GM20000 (cell line): ENCODE measurements around the gene MYB.

Experiments
- DNase-seq: peaks from one replicate; pipeline ENCODE4 v3.0.0; 2012; ENCODE audit warnings: low spot score
- TF ChIP-seq, protein P1 (sequence below): IDR thresholded peaks from 2 replicates; pipeline ENCODE4 v1.5.1; 2012; ENCODE audit warnings: mild to moderate bottlenecking, control low read depth; ENCODE audit errors: extremely low read depth, missing control alignments

Gene MYB

DNA sequence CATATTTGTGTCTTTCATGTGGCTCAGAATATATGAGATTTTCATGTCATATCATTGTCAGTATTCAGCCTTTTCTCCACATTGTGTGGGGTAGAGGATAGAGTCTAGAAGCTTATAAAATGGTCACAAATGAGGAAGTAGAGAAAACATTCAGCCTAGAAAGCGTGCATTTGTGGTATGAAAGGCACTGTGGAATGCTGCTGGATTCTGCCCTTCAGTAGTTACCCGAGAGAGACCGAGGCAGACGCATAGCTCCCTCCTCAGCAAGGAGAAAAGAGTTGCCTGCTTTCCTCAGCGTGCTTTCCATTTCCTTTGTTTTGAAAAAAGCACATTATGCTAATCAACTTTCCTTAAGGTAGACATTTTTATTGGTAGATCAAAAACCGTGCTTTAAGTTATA, 28.7 kb downstream of the MYB start:
- no peak for DNase-seq
- TF ChIP-seq, protein P1, sequence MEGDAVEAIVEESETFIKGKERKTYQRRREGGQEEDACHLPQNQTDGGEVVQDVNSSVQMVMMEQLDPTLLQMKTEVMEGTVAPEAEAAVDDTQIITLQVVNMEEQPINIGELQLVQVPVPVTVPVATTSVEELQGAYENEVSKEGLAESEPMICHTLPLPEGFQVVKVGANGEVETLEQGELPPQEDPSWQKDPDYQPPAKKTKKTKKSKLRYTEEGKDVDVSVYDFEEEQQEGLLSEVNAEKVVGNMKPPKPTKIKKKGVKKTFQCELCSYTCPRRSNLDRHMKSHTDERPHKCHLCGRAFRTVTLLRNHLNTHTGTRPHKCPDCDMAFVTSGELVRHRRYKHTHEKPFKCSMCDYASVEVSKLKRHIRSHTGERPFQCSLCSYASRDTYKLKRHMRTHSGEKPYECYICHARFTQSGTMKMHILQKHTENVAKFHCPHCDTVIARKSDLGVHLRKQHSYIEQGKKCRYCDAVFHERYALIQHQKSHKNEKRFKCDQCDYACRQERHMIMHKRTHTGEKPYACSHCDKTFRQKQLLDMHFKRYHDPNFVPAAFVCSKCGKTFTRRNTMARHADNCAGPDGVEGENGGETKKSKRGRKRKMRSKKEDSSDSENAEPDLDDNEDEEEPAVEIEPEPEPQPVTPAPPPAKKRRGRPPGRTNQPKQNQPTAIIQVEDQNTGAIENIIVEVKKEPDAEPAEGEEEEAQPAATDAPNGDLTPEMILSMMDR, result no peak

DNA sequence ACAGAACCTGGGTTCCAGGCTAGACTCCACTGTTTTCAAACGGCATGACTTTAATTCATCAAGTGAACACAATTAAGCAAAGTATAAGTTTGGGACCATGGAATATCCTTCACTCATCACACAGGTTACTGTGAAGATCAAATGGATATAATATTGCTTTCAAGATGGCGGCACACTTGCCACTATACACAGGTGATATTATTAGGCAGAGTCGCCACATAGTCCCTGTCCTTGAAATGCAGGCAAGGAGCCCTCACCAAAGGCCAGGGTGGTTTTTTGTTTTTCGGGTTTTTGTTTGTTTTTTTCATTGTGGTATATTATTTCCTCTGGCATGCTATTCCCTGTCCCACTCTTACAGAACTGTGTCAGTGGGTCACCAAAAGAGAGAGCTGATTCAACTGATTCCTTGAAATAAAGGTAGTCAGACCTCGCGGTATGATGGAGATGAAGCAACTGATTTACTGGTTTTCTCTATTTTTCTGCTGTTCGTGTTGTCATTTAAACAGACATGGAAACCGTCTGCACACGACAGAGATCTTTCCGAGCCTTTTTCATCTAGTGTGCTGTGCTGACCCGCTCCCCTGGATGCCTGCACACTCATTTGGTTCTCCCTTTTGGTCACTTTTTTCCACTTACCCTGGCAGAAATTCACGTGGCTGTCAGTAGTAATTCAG, 29.7 kb downstream of the MYB start:
- TF ChIP-seq, protein P1, result no peak
- no peak for DNase-seq

DNA sequence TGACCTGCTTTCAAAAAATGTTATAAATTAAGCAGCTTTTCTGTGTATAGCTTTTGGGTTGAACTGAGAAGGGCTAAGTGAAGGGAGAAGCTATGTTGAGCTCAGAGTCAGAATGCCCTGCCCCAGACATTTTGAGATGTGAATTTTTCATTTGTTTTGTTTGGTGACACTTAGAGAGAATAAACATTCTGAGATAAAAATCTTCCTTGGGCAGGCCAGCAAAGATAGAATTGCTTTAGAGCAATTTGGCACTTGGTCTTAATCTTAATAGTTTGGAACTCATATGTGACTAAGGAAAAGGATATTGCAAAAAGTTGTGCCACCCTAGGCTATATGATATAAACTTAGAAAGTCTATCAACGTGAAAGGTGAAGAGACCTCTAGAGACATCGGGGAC, 30.2 kb downstream of the MYB start:
- TF ChIP-seq, protein P1, result no peak
- no peak for DNase-seq

DNA sequence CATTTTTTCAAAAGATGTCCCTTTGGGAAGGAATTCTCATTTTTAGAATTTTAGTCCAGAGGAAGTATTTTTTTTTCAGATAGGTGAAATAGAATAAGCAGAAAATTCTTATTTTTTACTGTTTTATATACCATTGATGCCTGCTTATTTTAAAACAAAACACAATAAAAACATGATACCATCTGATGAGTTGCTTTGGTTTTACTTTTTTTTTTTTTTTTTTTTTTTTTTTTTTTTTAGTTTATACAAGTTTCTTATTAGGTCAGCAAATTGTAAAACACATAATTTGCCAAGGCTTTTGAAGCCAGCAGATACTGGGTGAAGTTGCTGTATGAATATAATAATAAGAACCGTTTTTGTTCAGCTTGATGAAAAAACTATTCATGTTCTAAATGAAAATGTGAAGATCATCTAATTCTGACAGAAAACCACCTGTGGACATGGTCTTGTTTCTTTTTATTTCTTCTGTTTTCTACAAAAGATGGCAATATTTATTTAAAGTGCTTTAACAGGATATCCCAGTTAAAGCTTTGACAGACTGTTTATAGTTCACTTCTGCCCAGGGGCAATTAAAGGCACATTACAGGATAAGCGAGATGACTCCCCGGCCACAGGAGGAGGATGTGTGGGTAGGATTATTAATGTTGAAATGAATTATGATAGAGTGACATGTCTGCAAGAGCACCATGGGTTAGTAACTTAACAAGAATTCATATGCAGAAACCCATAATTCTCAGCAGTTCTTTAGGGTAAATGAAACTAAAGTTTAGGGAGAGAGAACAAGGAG, 31.1 kb downstream of the MYB start:
- DNase-seq, result no peak
- TF ChIP-seq, protein P1, result no peak

DNA sequence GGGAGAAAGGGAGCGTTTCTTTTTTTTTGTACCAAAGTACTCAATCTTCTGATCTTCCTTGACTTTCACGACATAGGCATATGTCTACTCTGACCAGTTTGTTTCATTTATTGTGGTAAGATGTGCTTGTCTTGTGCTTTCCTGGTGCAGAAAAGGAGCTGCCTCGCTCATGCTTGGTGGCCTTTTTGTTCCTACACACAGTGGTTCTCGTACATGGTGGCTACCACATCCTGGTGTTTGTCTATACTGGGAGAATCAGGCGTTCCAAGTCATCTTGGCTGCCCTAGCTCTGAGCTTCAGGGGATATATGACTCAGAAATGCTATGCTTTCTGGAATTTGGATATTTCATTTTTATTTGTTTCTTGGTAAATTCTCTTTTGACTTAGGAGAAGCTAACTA, 31.8 kb downstream of the MYB start:
- no peak for DNase-seq
- TF ChIP-seq, protein P1, result no peak

DNA sequence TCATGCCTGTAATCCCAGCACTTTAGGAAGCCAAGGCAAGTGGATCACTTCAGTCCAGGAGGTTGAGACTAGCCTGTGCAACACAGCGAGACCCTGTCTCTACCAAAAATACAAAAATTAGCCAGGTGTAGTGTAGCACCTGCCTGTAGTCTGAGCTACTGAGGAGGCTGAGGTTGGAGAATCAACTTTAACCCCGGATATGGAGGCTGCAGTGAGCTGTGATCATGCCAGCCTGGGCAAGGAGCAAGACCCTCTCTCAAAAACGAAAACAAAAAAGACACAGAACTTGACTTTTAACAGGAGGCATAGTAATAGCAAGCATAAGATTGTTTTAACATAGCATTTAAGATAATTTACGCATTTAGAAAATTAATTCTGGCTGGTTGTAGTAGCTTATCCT, 32.5 kb downstream of the MYB start:
- no peak for DNase-seq
- TF ChIP-seq, protein P1, result no peak

DNA sequence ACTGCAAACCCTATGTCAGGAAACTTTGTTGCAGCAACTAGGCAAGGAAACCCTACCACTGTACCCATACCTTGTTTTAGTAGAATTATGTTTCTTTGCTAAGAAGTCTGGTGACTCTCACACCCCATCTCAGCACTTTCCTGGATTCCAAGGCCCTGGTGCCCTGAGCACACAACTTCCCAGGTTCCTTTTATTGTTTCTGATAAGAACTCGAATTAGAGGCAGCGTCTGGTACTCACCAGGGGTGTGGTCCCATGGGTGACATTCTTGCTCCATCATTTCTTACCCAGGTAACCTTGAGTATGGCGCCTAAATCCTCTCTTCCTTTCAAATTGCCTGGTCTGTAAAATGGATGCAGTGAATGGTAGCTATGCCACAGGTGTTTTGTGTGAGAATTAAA, 34.1 kb downstream of the MYB start:
- TF ChIP-seq, protein P1, result no peak
- DNase-seq, result no peak
